K562 (cell line): Measurements from ENCODE around the gene POPDC2. TPM values are rescaled to one million over a fixed set of nuclear protein-coding genes. Genes with fewer than 3 reads are reported as not detected.

ENCODE experiments used
- ATAC-seq: fragments of 200-7000 bp; cut with Tn5 transposase; 3 replicates; pipeline ENCODE4 v1.9.1; 2020; ENCODE audit warnings: moderate library complexity
- BruUV-seq: library from RNA; stranded (reverse); fragments of 400-500 nt; replicated peaks from 2 replicates; lab custom pipeline; 2021; lab: Mats Ljungman, UMichigan
- CTCF ChIA-PET: fragments of 300-600 bp; formaldehyde crosslinking; extraction: SDS; loops from one replicate; lab custom pipeline; 2021; ENCODE audit warnings: low intra/inter-chr PET ratio; lab: Yijun Ruan, JAX
- POLR2A ChIA-PET: fragments of 300-600, 350-650 bp; sonication (Branson Sonifier 250); formaldehyde crosslinking; extraction: SDS; loops from one replicate; lab custom pipeline; 2021; ENCODE audit warnings: antibody characterized with exemption, inconsistent platforms; lab: Yijun Ruan, JAX
- DNase-seq, 4 experiments: peaks; one replicate each; pipeline versions ENCODE4 v3.0.0 to v3.0.0-alpha.2; 2011 to 2018; ENCODE audit warnings: low spot score in 3 of 4, mixed read lengths in 3 of 4; ENCODE audit errors: extremely low read depth in 1 of 4
- FAIRE-seq: peaks from 2 replicates; lab custom pipeline; 2011; peaks lifted over from hg19 to GRCh38; lab: Jason Lieb, UNC
- H2AFZ ChIP-seq: 2 replicates; pipeline ENCODE4 v1.6.0; 2011; ENCODE audit warnings: low read depth, low read length, control low read depth, inconsistent platforms
- H3K27ac ChIP-seq: fragments of 200-600 bp; 3 replicates; pipeline ENCODE4 v1.8.0; 2011; ENCODE audit warnings: low read depth, mild to moderate bottlenecking, control low read depth, inconsistent platforms, low read length, moderate library complexity, mixed read lengths; ENCODE audit errors: extremely low read depth
- H3K27me3 ChIP-seq, 2 experiments: fragments of 300-600 bp in 1 of 2; 2 replicates in 1 of 2; 3 replicates in 1 of 2; pipeline versions ENCODE4 v1.6.0 to v1.8.0; 2011; ENCODE audit warnings: inconsistent platforms in 2 of 2, low read length in 2 of 2, mild to moderate bottlenecking in 1 of 2, mixed read lengths in 1 of 2, moderate library complexity in 1 of 2; ENCODE audit not compliant: control insufficient read depth in 2 of 2, insufficient read depth in 2 of 2
- H3K36me3 ChIP-seq: fragments of 300-600 bp; 3 replicates; pipeline ENCODE4 v1.8.0; 2011; ENCODE audit warnings: mild to moderate bottlenecking, low read length, inconsistent platforms; ENCODE audit not compliant: control insufficient read depth, insufficient read depth
- H3K4me1 ChIP-seq, 2 experiments: fragments of 200-600 bp in 1 of 2; replicated peaks in 1 of 2; 2 replicates in 1 of 2; 3 replicates in 1 of 2; pipeline versions ENCODE4 v1.5.1 to v1.8.0; 2011; ENCODE audit warnings: inconsistent platforms in 2 of 2, low read length in 2 of 2, mild to moderate bottlenecking in 1 of 2, mixed read lengths in 1 of 2, moderate library complexity in 1 of 2; ENCODE audit not compliant: control insufficient read depth in 2 of 2, insufficient read depth in 2 of 2
- H3K4me2 ChIP-seq: 2 replicates; pipeline ENCODE4 v1.6.1; 2011; ENCODE audit warnings: low read length, control low read depth, inconsistent platforms, mixed read lengths; ENCODE audit not compliant: insufficient read depth
- H3K4me3 ChIP-seq: fragments of 200-600 bp; sonication (generic), shearing (Covaris generic); 2 replicates; pipeline ENCODE4 v1.5.1; 2016; ENCODE audit warnings: control low read depth, inconsistent platforms
- H3K79me2 ChIP-seq: fragments of 200-600 bp; 3 replicates; pipeline ENCODE4 v1.8.0; 2011; ENCODE audit warnings: low read length, inconsistent platforms; ENCODE audit not compliant: control insufficient read depth, insufficient read depth
- H3K9ac ChIP-seq, 2 experiments: 2 replicates each; pipeline versions ENCODE4 v1.6.0 to v1.6.1; 2011; ENCODE audit warnings: low read depth in 2 of 2, low read length in 2 of 2, control low read depth in 1 of 2, inconsistent platforms in 1 of 2, mild to moderate bottlenecking in 1 of 2, mixed read lengths in 1 of 2; ENCODE audit not compliant: insufficient read depth in 1 of 2
- H3K9me1 ChIP-seq: one replicate; pipeline ENCODE4 v1.6.0; 2011; ENCODE audit warnings: inconsistent platforms, mild to moderate bottlenecking, low read length, moderate library complexity; ENCODE audit not compliant: control insufficient read depth, insufficient read depth
- H3K9me3 ChIP-seq: replicated peaks from 2 replicates; pipeline ENCODE4 v1.5.1; 2011; ENCODE audit warnings: low read depth, low read length, inconsistent platforms; ENCODE audit not compliant: control insufficient read depth, insufficient read depth
- H4K20me1 ChIP-seq: replicated peaks from 2 replicates; pipeline ENCODE4 v1.6.1; 2011; ENCODE audit warnings: low read length, inconsistent platforms, mixed read lengths; ENCODE audit not compliant: control insufficient read depth, insufficient read depth
- CTBP1 ChIP-seq: fragments of 450-650 bp; IDR thresholded peaks from 2 replicates; pipeline ENCODE4 v1.6.1; 2016; ENCODE audit warnings: borderline replicate concordance
- KAT7 ChIP-seq: sonication (generic); formaldehyde crosslinking; IDR thresholded peaks from 2 replicates; pipeline ENCODE4 v1.8.0; 2022; ENCODE audit warnings: missing genetic modification reagents, mild to moderate bottlenecking, borderline replicate concordance
- L3MBTL2 ChIP-seq: fragments of 450-650 bp; IDR thresholded peaks from 2 replicates; pipeline ENCODE4 v1.6.1; 2016; ENCODE audit warnings: mild to moderate bottlenecking, moderate library complexity
- NR4A1 ChIP-seq, 2 experiments: fragments of 250-450 bp in 1 of 2; fragments of 450-650 bp in 1 of 2; sonication (Bioruptor Pico) in 1 of 2; IDR thresholded peaks; 2 replicates each; pipeline versions ENCODE4 v1.4.0 to v1.6.1; 2016 to 2020; ENCODE audit warnings: mild to moderate bottlenecking in 2 of 2, missing compliant biosample characterization in 1 of 2, missing genetic modification characterization in 1 of 2, moderate library complexity in 1 of 2
- ZEB2 ChIP-seq: fragments of 450-650 bp; IDR thresholded peaks from 2 replicates; pipeline ENCODE4 v1.6.1; 2016
- ZNF766 ChIP-seq: fragments of 200-800 bp; sonication (Bioruptor generic); conservative IDR thresholded peaks from 2 replicates; pipeline ENCODE4 v1.6.1; 2016; ENCODE audit warnings: missing genetic modification characterization, missing compliant biosample characterization
- WGBS: fragments of 100-300 bp; shearing (Covaris generic); methylation state at CpG from one replicate; pipeline ENCODE4 v1.1.6; 2016; ENCODE audit warnings: low coverage, mixed read lengths; ENCODE audit not compliant: insufficient coverage; ENCODE audit errors: missing lambda C conversion rate; 5-methylcytosine and 5-hydroxymethylcytosine counted together
- in situ Hi-C: fragments of 300-500 bp; cut with MboI; formaldehyde crosslinking; loops from 4 replicates; pipeline ENCODE4 v1.15.0; 2018; ENCODE audit warnings: inconsistent platforms, mixed read lengths
- intact Hi-C: fragments of 100-400 bp; cut with micrococcal nuclease; formaldehyde crosslinking; loops from 2 replicates; pipeline ENCODE4 v1.14.2; 2022
- polyA plus RNA-seq, 8 experiments: library from polyadenylated mRNA; depleted of rRNA in 4 of 8; stranded (reverse) in 5 of 8; unstranded in 3 of 8; fragments of >200 nt; fragmentation: Nextera tagmentation in 2 of 8; fragmentation: Illumina TruSeq in 1 of 8; extraction: Ambion mirVana in 2 of 8; extraction: Trizol in 1 of 8; gene quantifications; 2 replicates each; pipeline versions ENCODE4 v1.2.1 to v1.2.3, GENCODE V29; 2011 to 2014; ENCODE audit warnings: inconsistent platforms in 1 of 8, missing spikeins in 1 of 8
- total RNA-seq, 7 experiments: library from RNA; depleted of rRNA in 6 of 7; stranded (reverse); fragments of >200 nt in 6 of 7; fragmentation: Illumina TruSeq in 2 of 7; extraction: Trizol in 2 of 7; gene quantifications; 2 replicates each; pipeline versions ENCODE4 v1.2.1 to v1.2.3, GENCODE V29; 2011 to 2021; ENCODE audit warnings: low replicate concordance in 1 of 7
- TF ChIP-seq, protein P1 (sequence below), 2 experiments: fragments of 450-650 bp; IDR thresholded peaks; 2 replicates each; pipeline ENCODE4 v1.6.1; 2016
- TF ChIP-seq, protein P2 (sequence below): fragments of 450-650 bp; IDR thresholded peaks from 2 replicates; pipeline ENCODE4 v1.6.1; 2018; ENCODE audit warnings: mild to moderate bottlenecking, low read depth; ENCODE audit not compliant: partially characterized antibody

Gene POPDC2
- total and polyA plus RNA-seq, 9 of the 15 experiments (the other 6 are each of a cell fraction or from before 2014, with no cell fraction given): 0.08 to 0.32 (median 0.13) TPM; not detected in 4

DNA sequence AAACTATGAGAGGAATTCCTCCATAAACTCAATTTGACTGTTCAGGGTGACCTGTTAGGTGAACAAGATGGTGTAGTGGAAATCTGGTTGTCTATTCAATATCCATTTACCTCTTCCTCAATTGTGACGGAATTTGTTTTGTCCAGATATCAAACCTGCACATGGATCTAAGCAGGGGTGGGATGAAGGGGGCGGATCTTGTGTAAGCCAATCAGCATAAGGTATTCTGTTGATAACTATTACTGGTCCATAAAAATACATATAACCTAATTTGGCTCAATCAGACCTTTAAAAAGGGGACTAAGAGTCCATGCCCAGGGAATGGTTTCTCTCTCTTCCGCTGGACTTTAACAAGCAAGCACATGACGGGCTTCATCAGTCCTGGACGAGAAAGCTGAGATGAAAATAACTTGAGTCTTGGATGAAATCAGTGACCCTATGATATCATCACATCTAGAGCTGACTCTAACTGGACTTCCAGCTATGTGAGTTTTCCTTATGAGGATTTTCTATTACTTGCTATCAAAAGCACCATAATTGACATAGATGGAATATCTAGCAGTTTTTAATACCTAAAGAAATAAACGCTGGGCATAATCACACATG is 5.7 kb upstream of the POPDC2 start:
- Histone ChIP-seq H3K79me2 (no peaks in the 10 kb centered on the region), H3K4me3 (no peak overlapping the region), H3K4me1 (peaks cover 0 to 11% of the 10 kb centered on the region in 2 experiments; a peak in 2 of 5 replicates), H3K9ac (no peak overlapping the region), H3K27ac (no peak overlapping the region), H3K9me1 (no peaks in the 10 kb centered on the region), H2AFZ (no peak overlapping the region), H3K9me3 (no peaks in the 10 kb centered on the region), H3K4me2 (no peak overlapping the region), H4K20me1 (no peaks in the 10 kb centered on the region), H3K36me3 (peaks cover 17% of the 10 kb centered on the region; the same call in 2 of the 3 replicates), H3K27me3 (no peaks in the 10 kb centered on the region)
- in situ Hi-C loops: no loop called here
- WGBS: 97% methylated on average over 5 of the region's 6 CpGs
- BruUV-seq: no TSS peak
- no peak for FAIRE-seq
- POLR2A ChIA-PET: interaction anchor here (0.6 kb wide), 1 partner anchor 176 kb away, joined by 3 read pairs; no protein-coding TSS in a partner anchor
- no peak for DNase-seq
- TF ChIP-seq KAT7 (CRISPR knock-in tag): no peak
- intact Hi-C loops: no loop called here
- ATAC-seq: no peak
- CTCF ChIA-PET: no interaction called here

DNA sequence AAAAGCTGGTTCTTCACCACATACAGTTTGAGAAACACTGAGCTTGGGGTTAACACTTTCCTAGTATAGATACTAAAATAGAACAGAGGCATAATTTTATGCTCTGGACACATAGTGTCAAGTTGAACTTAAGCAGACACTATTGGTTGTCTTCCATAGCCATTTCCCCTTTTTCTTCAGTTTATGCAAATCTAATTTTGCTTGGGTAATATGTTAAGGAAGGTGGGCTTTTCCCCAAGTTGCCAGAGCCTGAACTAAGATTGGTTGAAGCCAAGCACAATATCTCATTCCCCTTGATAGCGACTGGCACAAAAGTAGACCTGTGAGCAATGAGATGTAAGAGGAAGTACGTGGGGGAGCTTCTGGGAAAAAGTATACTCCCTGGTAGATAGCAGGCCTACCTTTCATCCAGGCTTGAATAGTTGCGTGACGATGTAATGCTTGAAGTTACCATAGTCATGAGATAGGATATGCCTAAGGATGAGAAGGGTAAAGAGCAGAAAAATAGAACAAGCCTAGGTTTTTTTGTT is 4.5 kb upstream of the POPDC2 start:
- H3K27ac ChIP-seq: peak overlapping the region; percentile 44; the same call in 1 of the 3 replicates
- no peaks in the 10 kb centered on the region for H4K20me1 ChIP-seq
- no peak overlapping the region for H3K9ac ChIP-seq
- FAIRE-seq: no peak
- no TSS peak for BruUV-seq
- H2AFZ ChIP-seq: peak overlapping the region; percentile 87
- ATAC-seq: peak; percentile 78
- CTCF ChIA-PET: no interaction called here
- H3K9me3 ChIP-seq: no peaks in the 10 kb centered on the region
- H3K4me2 ChIP-seq: no peak overlapping the region
- peaks cover 0 to 11% of the 10 kb centered on the region in 2 experiments; a peak in 3 of 5 replicates for H3K4me1 ChIP-seq
- 9% methylated on average over 4 of the region's 4 CpGs for WGBS
- no peak overlapping the region for H3K4me3 ChIP-seq
- H3K9me1 ChIP-seq: no peaks in the 10 kb centered on the region
- no peaks in the 10 kb centered on the region for H3K27me3 ChIP-seq
- POLR2A ChIA-PET: interaction anchor here (0.7 kb wide), 1 partner anchor 11 kb away, joined by 3 read pairs; no protein-coding TSS in a partner anchor
- intact Hi-C loops (no loop called here), in situ Hi-C loops (no loop called here)
- H3K36me3 ChIP-seq: peaks cover 6% of the 10 kb centered on the region; the same call in 2 of the 3 replicates
- peak in 1 of 4 experiments; percentile 42 for DNase-seq
- no peaks in the 10 kb centered on the region for H3K79me2 ChIP-seq
- TF ChIP-seq ZEB2: peak; percentile 44; the same call in 1 of the 2 replicates
- TF ChIP-seq, protein P1, sequence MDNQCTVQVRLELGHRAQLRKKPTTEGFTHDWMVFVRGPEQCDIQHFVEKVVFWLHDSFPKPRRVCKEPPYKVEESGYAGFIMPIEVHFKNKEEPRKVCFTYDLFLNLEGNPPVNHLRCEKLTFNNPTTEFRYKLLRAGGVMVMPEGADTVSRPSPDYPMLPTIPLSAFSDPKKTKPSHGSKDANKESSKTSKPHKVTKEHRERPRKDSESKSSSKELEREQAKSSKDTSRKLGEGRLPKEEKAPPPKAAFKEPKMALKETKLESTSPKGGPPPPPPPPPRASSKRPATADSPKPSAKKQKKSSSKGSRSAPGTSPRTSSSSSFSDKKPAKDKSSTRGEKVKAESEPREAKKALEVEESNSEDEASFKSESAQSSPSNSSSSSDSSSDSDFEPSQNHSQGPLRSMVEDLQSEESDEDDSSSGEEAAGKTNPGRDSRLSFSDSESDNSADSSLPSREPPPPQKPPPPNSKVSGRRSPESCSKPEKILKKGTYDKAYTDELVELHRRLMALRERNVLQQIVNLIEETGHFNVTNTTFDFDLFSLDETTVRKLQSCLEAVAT (IDR thresholded peaks at IDR 0.05): peak in 1 of 2 experiments; percentile 94; a peak in 2 of 4 replicates
- TF ChIP-seq L3MBTL2: 0 out of 2 replicates have a peak, but pooled peaks have one; percentile 30
- TF ChIP-seq, protein P2, sequence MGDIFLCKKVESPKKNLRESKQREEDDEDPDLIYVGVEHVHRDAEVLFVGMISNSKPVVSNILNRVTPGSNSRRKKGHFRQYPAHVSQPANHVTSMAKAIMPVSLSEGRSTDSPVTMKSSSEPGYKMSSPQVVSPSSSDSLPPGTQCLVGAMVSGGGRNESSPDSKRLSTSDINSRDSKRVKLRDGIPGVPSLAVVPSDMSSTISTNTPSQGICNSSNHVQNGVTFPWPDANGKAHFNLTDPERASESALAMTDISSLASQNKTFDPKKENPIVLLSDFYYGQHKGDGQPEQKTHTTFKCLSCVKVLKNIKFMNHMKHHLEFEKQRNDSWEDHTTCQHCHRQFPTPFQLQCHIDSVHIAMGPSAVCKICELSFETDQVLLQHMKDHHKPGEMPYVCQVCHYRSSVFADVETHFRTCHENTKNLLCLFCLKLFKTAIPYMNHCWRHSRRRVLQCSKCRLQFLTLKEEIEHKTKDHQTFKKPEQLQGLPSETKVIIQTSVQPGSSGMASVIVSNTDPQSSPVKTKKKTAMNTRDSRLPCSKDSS: no peak
- TF ChIP-seq ZNF766 (CRISPR knock-in tag): no peak
- TF ChIP-seq NR4A1 (CRISPR knock-in tag; IDR thresholded peaks at IDR 0.05): no peak
- no peak for TF ChIP-seq NR4A1 (tag; IDR thresholded peaks at IDR 0.05)
- TF ChIP-seq CTBP1: peak; percentile 54
